Sigmoid colon (tissue), 7 donors: ENCODE results near the gene TMPRSS9. TPM values are rescaled to one million over a fixed set of nuclear protein-coding genes. Genes with fewer than 3 reads are reported as not detected.

Experiments
- DNase-seq: peaks from one replicate; pipeline ENCODE4 v3.0.0-alpha.2; 2019
- H3K27ac ChIP-seq, 4 donors: fragments of 200-600 bp; sonication (generic); one replicate each; pipeline ENCODE4 v1.5.1; 2016 to 2019; ENCODE audit warnings: mild to moderate bottlenecking in 1 of 4
- H3K27me3 ChIP-seq, 3 donors: fragments of 200-600 bp; sonication (generic); one replicate each; pipeline ENCODE4 v1.5.1; 2019; ENCODE audit warnings: mild to moderate bottlenecking in 1 of 3
- H3K36me3 ChIP-seq, 4 donors: fragments of 200-600 bp; sonication (generic); one replicate each; pipeline ENCODE4 v1.5.1; 2016 to 2019
- H3K4me1 ChIP-seq, 4 donors: fragments of 200-600 bp; sonication (generic); one replicate each; pipeline ENCODE4 v1.5.1; 2017 to 2019
- H3K4me3 ChIP-seq, 4 donors: fragments of 200-600 bp; sonication (generic); one replicate each; pipeline ENCODE4 v1.5.1; 2017 to 2019; ENCODE audit warnings: mild to moderate bottlenecking in 2 of 4, moderate library complexity in 1 of 4
- H3K9me3 ChIP-seq, 4 donors: fragments of 200-600 bp in 3 of 4; sonication (generic) in 3 of 4; one replicate each; pipeline versions ENCODE4 v1.5.1 to v1.6.1; 2013 to 2019
- CTCF ChIP-seq, 4 experiments: fragments of 450-650 bp in 3 of 4; fragments of 200-600 bp in 1 of 4; IDR thresholded peaks; one replicate each; pipeline ENCODE4 v1.5.1; 2016 to 2019; ENCODE audit warnings: antibody characterized with exemption in 4 of 4, mild to moderate bottlenecking in 3 of 4, moderate library complexity in 2 of 4
- EP300 ChIP-seq, 4 donors: sonication (generic); formaldehyde crosslinking; IDR thresholded peaks; one replicate each; pipeline ENCODE4 v1.6.1; 2017; ENCODE audit warnings: antibody characterized with exemption in 4 of 4
- POLR2A ChIP-seq, 2 donors: fragments of 450-650 bp; IDR thresholded peaks; one replicate each; pipeline ENCODE4 v1.6.1; 2016; ENCODE audit warnings: antibody characterized with exemption in 2 of 2, mild to moderate bottlenecking in 2 of 2, moderate library complexity in 2 of 2
- POLR2AphosphoS5 ChIP-seq, 4 donors: sonication (generic); formaldehyde crosslinking; IDR thresholded peaks; one replicate each; pipeline ENCODE4 v1.6.1; 2017; ENCODE audit warnings: antibody characterized with exemption in 4 of 4
- WGBS, 2 donors: extraction: QIAGEN DNeasy Blood & Tissue Kit; methylation state at CpG; one replicate each; pipeline ENCODE4 v1.1.7; 2013; 5-methylcytosine and 5-hydroxymethylcytosine counted together
- intact Hi-C: fragments of 100-400 bp; cut with DNase I; formaldehyde crosslinking; loops from one replicate; pipeline ENCODE4 v1.15.1; 2023
- polyA plus RNA-seq, 3 donors: library from polyadenylated mRNA; stranded (reverse); fragments of 200-250 nt; gene quantifications; one replicate each; pipeline ENCODE4 v1.2.3, GENCODE V29; 2013
- total RNA-seq, 4 donors: library from RNA; depleted of rRNA; stranded (reverse); fragments of >200 nt; gene quantifications; one replicate each; pipeline ENCODE4 v1.1.0, GENCODE V29; 2016
- donor health status: healthy with polysubstance abuse.
- donor health status: Bipolar disorder and iron deficiency.
- donor health status: healthy.

Gene TMPRSS9
- total and polyA plus RNA-seq, 7 donors = 0.16 to 0.68 (median 0.27) TPM; not detected in 3

DNA sequence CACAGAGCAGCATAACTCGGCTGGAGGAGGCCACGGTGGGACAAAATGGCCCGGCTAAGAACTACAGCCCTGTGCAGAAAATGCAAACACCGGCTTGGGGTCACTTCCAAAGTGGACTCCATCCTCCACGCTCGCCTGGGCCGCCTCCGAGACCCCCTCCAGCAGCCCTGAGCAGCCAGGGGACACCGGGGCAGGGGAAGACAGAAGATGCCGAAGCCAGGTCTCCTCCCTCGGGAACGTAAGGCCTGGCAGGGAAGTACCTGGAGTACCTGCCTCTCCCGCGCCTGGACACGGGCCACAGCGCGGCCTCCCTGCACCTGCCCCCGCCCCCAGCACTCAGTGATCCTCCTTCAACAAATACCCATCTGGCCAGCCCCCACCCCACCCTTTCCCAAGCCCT is 91.7 kb downstream of the TMPRSS9 start:
- TF ChIP-seq POLR2A (IDR thresholded peaks at IDR 0.05) (no peak), CTCF (IDR thresholded peaks at IDR 0.05) (no peak), EP300 (IDR thresholded peaks at IDR 0.05) (no peak), POLR2AphosphoS5 (IDR thresholded peaks at IDR 0.05) (no peak)
- intact Hi-C loops = loop anchor here (10.0 kb wide), 1 partner anchor 253 kb away; the partner anchor contains the start of gene GNG7
- DNase-seq = no peak

GRCh38 chr19:2453431-2454025 is 93.5 kb downstream of the TMPRSS9 start:
- Histone ChIP-seq H3K4me3 (no peak overlapping the region), H3K36me3 (no peaks in the 10 kb centered on the region), H3K4me1 (peaks cover 0 to 20% (median 14%) of the 10 kb centered on the region in 4 donors), H3K27me3 (no peaks in the 10 kb centered on the region), H3K27ac (no peak overlapping the region), H3K9me3 (no peaks in the 10 kb centered on the region)
- TF ChIP-seq POLR2AphosphoS5 (IDR thresholded peaks at IDR 0.05) (no peak), CTCF (IDR thresholded peaks at IDR 0.05) (no peak), POLR2A (IDR thresholded peaks at IDR 0.05) (no peak), EP300 (IDR thresholded peaks at IDR 0.05) (no peak)
- no peak for DNase-seq
- intact Hi-C loops = loop anchor here (10.0 kb wide), 1 partner anchor 251 kb away; the partner anchor contains the start of gene GNG7
- 93 to 95% methylated on average over 19 of the region's 19 CpGs for WGBS, 2 donors

More for the DNA sequence above, 91.7 kb downstream of the TMPRSS9 start:
- Histone ChIP-seq H3K4me1 (peaks cover 0 to 14% (median 12%) of the 10 kb centered on the region in 4 donors), H3K9me3 (no peaks in the 10 kb centered on the region), H3K36me3 (no peaks in the 10 kb centered on the region), H3K27ac (no peak overlapping the region), H3K27me3 (no peaks in the 10 kb centered on the region), H3K4me3 (no peak overlapping the region)
- WGBS, 2 donors = 94 to 96% methylated on average over 18 of the region's 18 CpGs

GRCh38 chr19:2454199-2454961 is 94.3 kb downstream of the TMPRSS9 start:
- Histone ChIP-seq H3K27ac (no peak overlapping the region), H3K36me3 (no peaks in the 10 kb centered on the region), H3K4me1 (peaks cover 0 to 20% (median 14%) of the 10 kb centered on the region in 4 donors), H3K4me3 (no peak overlapping the region), H3K9me3 (no peaks in the 10 kb centered on the region), H3K27me3 (no peaks in the 10 kb centered on the region)
- no peak for DNase-seq
- WGBS, 2 donors = 91 to 93% methylated on average over 19 of the region's 19 CpGs
- TF ChIP-seq EP300 (IDR thresholded peaks at IDR 0.05) (no peak), POLR2AphosphoS5 (IDR thresholded peaks at IDR 0.05) (no peak), CTCF (IDR thresholded peaks at IDR 0.05) (no peak), POLR2A (IDR thresholded peaks at IDR 0.05) (no peak)
- intact Hi-C loops = loop anchor here (10.0 kb wide), 1 partner anchor 250 kb away; the partner anchor contains the start of gene GNG7

DNA sequence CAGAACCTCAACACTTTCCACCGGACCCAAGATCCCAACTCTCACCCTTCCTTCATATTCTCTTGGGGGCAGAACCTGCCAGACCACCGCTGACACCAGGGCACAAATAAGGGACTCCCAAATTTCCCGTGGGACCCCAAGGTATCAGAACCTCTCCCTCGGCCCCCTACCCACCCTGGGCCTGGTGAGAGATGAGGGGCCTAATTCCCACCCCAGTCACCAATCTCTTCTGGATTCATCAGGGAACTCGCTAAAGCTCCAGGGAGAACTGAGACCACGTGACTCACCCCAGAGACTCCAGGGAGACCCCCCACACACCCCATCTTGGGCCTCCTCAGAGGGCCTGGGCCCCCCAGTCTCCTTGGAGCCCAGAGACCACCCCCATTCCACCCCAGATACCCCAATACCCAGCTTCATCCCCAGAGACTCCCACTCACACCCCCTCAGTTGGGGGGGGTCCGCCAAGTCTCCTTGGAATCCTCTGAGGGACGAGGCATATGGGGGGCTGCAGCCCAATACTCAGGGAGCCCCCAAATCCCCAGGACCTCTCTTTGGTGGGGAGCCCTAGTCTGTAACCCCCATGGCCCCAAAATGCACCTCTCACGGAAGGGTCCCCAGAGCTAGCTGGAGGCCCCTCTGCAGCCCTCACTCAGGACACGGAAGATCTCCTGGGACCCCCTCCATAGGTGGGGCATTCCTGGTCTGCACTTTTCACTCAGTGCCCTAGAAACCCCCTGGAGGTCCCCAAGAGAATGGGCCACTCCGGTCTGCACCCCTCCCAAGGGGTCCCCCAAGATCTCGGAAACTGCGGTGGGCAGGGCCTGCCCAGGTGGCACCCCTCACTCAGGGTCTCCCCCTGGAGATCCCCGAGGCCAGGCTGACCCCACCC is 95.1 kb downstream of the TMPRSS9 start:
- intact Hi-C loops = loop anchor here (10.0 kb wide), 1 partner anchor 250 kb away; the partner anchor contains the start of gene GNG7
- H3K27me3 ChIP-seq = no peaks in the 10 kb centered on the region
- TF ChIP-seq EP300 (IDR thresholded peaks at IDR 0.05) (no peak), POLR2AphosphoS5 (IDR thresholded peaks at IDR 0.05) (no peak), CTCF (IDR thresholded peaks at IDR 0.05) (no peak), POLR2A (IDR thresholded peaks at IDR 0.05) (no peak)
- peaks cover 0 to 20% (median 14%) of the 10 kb centered on the region in 4 donors for H3K4me1 ChIP-seq
- H3K4me3 ChIP-seq = peak overlapping the region; percentile 44 to 98 (median 96)
- H3K9me3 ChIP-seq = no peaks in the 10 kb centered on the region
- H3K36me3 ChIP-seq = no peaks in the 10 kb centered on the region
- DNase-seq = no peak
- peak overlapping the region in 3 of 4 donors; percentile 63 to 67 (median 65) for H3K27ac ChIP-seq
- WGBS, 2 donors = 68 to 70% methylated on average over 14 of the region's 14 CpGs
